ENCODE results near the gene PRPS1. TPM values are rescaled to one million over a fixed set of nuclear protein-coding genes. Genes with fewer than 3 reads are reported as not detected.

Gene PRPS1
- total and polyA plus RNA-seq, 9 of the 15 experiments (the other 6 are each of a cell fraction or from before 2014, with no cell fraction given) = 47.8 to 175 (median 79.6) TPM

DNA sequence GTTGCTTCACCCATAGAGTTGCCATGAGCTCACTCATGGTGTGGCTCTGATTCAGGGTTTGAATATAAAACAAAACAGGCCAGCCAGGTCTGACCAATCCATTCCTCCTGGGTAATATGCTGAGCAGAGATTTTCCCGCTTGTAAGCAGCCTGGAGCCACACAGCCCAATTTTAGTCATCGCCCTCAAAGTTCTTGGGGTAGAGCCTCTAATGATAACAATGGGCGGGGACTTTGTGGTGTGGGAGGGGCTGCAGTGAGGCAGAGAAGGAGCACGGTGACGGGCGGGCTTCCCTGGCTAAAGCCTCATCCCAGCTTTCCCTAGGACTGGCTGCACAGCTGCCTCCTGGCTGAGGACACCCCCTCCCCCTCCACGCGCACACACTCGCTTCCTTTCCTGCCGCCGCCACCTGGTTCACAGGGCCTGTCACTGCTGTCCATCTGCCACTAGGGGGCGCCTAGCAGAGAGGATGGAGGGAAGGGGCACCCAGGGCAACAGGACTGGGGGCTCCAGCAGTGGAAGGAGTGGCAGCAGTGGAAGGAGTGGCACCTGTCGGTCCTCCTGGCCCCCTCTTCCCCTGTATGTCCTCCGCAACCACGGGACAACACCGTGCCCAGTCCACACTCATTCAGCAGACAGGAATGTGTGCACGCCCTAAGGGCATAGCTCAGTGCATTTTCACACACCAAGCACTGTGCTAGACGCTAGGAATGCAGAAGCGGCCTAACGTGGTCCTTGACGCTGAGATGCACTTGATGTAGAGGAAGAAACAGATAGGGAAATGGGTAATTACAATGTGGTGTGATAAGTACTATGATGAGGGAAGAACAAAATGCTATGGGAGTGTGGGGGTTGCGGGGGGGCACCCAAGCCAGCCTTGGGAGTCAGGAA lies 26.8 kb downstream of the PRPS1 start (continued):
- TF ChIP-seq ZNF121 (CRISPR knock-in tag; conservative IDR thresholded peaks at IDR 0.05) (no peak), ZBTB7A (IDR thresholded peaks at IDR 0.05; ENCODE audit: borderline replicate concordance, control insufficient read depth, low read depth, low read length) (peak; percentile 35; the same call in 1 of the 2 replicates), RAD21 (CRISPR knock-in tag; conservative IDR thresholded peaks at IDR 0.05 in 1 of 2, IDR thresholded peaks at IDR 0.05 in 1 of 2) (peak; percentile 15 to 39; a peak in 2 of 4 replicates), MYNN (IDR thresholded peaks at IDR 0.05) (0 out of 2 replicates have a peak, but pooled peaks have one; percentile 33), MYNN (CRISPR knock-in tag; IDR thresholded peaks at IDR 0.05) (no peak), CBFA2T2 (conservative IDR thresholded peaks at IDR 0.05) (no peak), ZKSCAN8 (CRISPR knock-in tag; IDR thresholded peaks at IDR 0.05) (no peak), PTBP1 (IDR thresholded peaks at IDR 0.05; ENCODE audit: low read depth, low read length) (no peak), CTBP1 (IDR thresholded peaks at IDR 0.05; ENCODE audit: borderline replicate concordance) (peak; percentile 68; the same call in 1 of the 2 replicates), ZNF583 (CRISPR knock-in tag; IDR thresholded peaks at IDR 0.05) (no peak), CREB1 (IDR thresholded peaks at IDR 0.05) (0 out of 2 replicates have a peak, but pooled peaks have one; percentile 19), CREB1 (CRISPR knock-in tag; IDR thresholded peaks at IDR 0.05) (no peak), ZNF384 (IDR thresholded peaks at IDR 0.05; ENCODE audit: low read depth, low read length) (no peak), NCOA6 (IDR thresholded peaks at IDR 0.05) (no peak), MCM5 (IDR thresholded peaks at IDR 0.05; ENCODE audit: low read depth) (no peak), BMI1 (IDR thresholded peaks at IDR 0.05; ENCODE audit: low read length) (no peak), MCM2 (IDR thresholded peaks at IDR 0.05; ENCODE audit: low read depth) (no peak), ZNF217 (CRISPR knock-in tag; IDR thresholded peaks at IDR 0.05) (no peak), SPI1 (IDR thresholded peaks at IDR 0.05; ENCODE audit: borderline replicate concordance, low read depth, low read length) (no peak), ETS2 (tag; IDR thresholded peaks at IDR 0.05; ENCODE audit: borderline replicate concordance, poor library complexity, severe bottlenecking) (no peak), ZNF79 (CRISPR knock-in tag; IDR thresholded peaks at IDR 0.05; ENCODE audit: low read depth) (no peak)
- TF ChIP-seq, protein P1, sequence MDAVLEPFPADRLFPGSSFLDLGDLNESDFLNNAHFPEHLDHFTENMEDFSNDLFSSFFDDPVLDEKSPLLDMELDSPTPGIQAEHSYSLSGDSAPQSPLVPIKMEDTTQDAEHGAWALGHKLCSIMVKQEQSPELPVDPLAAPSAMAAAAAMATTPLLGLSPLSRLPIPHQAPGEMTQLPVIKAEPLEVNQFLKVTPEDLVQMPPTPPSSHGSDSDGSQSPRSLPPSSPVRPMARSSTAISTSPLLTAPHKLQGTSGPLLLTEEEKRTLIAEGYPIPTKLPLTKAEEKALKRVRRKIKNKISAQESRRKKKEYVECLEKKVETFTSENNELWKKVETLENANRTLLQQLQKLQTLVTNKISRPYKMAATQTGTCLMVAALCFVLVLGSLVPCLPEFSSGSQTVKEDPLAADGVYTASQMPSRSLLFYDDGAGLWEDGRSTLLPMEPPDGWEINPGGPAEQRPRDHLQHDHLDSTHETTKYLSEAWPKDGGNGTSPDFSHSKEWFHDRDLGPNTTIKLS (IDR thresholded peaks at IDR 0.05; ENCODE audit: borderline replicate concordance, low read depth) = no peak
- TF ChIP-seq, protein P2, sequence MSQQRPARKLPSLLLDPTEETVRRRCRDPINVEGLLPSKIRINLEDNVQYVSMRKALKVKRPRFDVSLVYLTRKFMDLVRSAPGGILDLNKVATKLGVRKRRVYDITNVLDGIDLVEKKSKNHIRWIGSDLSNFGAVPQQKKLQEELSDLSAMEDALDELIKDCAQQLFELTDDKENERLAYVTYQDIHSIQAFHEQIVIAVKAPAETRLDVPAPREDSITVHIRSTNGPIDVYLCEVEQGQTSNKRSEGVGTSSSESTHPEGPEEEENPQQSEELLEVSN (IDR thresholded peaks at IDR 0.05; ENCODE audit: borderline replicate concordance in 1 of 2, extremely low read depth in 1 of 2, insufficient read depth in 1 of 2, insufficient read length in 1 of 2, low read depth in 1 of 2, low read length in 1 of 2, poor library complexity in 1 of 2, severe bottlenecking in 1 of 2) = peak in 1 of 2 experiments; percentile 41
- TF ChIP-seq, protein P3, sequence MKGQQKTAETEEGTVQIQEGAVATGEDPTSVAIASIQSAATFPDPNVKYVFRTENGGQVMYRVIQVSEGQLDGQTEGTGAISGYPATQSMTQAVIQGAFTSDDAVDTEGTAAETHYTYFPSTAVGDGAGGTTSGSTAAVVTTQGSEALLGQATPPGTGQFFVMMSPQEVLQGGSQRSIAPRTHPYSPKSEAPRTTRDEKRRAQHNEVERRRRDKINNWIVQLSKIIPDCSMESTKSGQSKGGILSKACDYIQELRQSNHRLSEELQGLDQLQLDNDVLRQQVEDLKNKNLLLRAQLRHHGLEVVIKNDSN (CRISPR knock-in tag; IDR thresholded peaks at IDR 0.05) = 0 out of 2 replicates have a peak, but pooled peaks have one; percentile 10
